ENCODE measurements around the gene ABCF3.

ABCF3 gene

DNA sequence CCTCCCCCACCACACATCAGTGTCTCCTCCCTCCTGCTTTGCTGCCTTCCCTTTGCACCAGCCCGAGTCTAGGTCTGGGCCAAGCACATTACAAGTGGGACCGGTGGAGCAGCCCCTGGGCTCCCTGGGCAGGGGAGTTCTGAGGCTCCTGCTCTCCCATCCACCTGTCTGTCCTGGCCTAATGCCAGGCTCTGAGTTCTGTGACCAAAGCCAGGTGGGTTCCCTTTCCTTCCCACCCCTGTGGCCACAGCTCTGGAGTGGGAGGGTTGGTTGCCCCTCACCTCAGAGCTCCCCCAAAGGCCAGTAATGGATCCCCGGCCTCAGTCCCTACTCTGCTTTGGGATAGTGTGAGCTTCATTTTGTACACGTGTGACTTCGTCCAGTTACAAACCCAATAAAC, 2.3 kb upstream of the ABCF3 start:
- TF ChIP-seq TAF1 (IDR thresholded peaks at IDR 0.05; ENCODE audit: low read depth, low read length): no peak
- no peak for TF ChIP-seq SPI1 (IDR thresholded peaks at IDR 0.05; ENCODE audit: low read depth, low read length)
- no peak for TF ChIP-seq POLR2A (IDR thresholded peaks at IDR 0.05; ENCODE audit: low read depth, low read length)
- FAIRE-seq: no peak
- no peak for DNase-seq (ENCODE audit: insufficient read length, low spot score)

DNA sequence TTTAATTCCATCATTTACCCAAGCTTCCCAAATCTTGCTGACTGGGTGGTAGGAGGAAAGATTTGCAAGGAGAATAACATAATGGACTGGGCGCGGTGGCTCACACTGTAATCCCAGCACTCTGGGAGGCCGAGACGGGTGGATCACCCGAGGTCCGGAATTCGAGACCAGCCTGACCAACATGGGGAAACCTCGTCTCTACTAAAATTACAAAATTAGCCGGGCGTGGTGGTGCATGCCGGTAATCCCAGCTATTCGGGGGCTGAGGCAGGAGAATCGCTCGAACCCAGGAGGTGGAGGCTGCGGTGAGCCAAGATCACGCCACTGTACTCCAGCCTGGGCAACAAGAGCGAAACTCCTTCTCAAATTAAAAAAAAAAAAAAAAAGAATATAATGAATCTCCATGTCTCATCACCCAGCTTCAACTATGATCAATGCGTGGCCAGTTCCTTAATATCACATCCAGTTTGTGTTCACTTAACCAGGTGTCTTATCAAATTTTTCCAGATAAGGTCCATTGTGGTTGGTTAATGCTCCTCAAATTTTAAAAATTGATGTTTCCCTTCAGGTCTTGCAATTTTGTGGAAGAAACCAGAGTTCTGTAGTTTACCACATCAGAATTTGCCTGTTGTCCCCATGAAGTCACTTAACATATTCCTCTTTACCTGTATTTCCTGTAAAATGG, 1.3 kb upstream of the ABCF3 start:
- no peak for DNase-seq (ENCODE audit: insufficient read length, low spot score)
- TF ChIP-seq POLR2A (IDR thresholded peaks at IDR 0.05; ENCODE audit: low read depth, low read length) (no peak), POLR2AphosphoS5 (IDR thresholded peaks at IDR 0.05; ENCODE audit: low read depth, low read length) (no peak), SPI1 (IDR thresholded peaks at IDR 0.05; ENCODE audit: low read depth, low read length) (no peak), POU2F2 (IDR thresholded peaks at IDR 0.05; ENCODE audit: low read depth, low read length) (no peak), TAF1 (IDR thresholded peaks at IDR 0.05; ENCODE audit: low read depth, low read length) (no peak), PAX5 (IDR thresholded peaks at IDR 0.05; ENCODE audit: insufficient read depth, low read length, severe bottlenecking) (no peak)
- no peak for FAIRE-seq

- TF ChIP-seq POLR2A (IDR thresholded peaks at IDR 0.05; ENCODE audit: low read depth, low read length) (0 out of 2 replicates have a peak, but pooled peaks have one; percentile 47), POLR2AphosphoS5 (IDR thresholded peaks at IDR 0.05; ENCODE audit: low read depth, low read length) (peak; percentile 71), SPI1 (IDR thresholded peaks at IDR 0.05; ENCODE audit: low read depth, low read length) (no peak)
- FAIRE-seq (peak; percentile 98), DNase-seq (ENCODE audit: insufficient read length, low spot score) (peak; percentile 98)
Observed at GRCh38 chr3:184185461-184186183, 377 bp upstream of the ABCF3 start.

GRCh38 chr3:184186902-184187207, 856 bp downstream of the ABCF3 start:
- FAIRE-seq (no peak), DNase-seq (ENCODE audit: insufficient read length, low spot score) (no peak)
- TF ChIP-seq POLR2A (IDR thresholded peaks at IDR 0.05; ENCODE audit: low read depth, low read length) (no peak), POU2F2 (IDR thresholded peaks at IDR 0.05; ENCODE audit: low read depth, low read length) (no peak), POLR2AphosphoS5 (IDR thresholded peaks at IDR 0.05; ENCODE audit: low read depth, low read length) (no peak), SPI1 (IDR thresholded peaks at IDR 0.05; ENCODE audit: low read depth, low read length) (no peak), PAX5 (IDR thresholded peaks at IDR 0.05; ENCODE audit: insufficient read depth, low read length, severe bottlenecking) (no peak), TAF1 (IDR thresholded peaks at IDR 0.05; ENCODE audit: low read depth, low read length) (no peak)

GRCh38 chr3:184188080-184188479, 2.1 kb downstream of the ABCF3 start:
- DNase-seq (ENCODE audit: insufficient read length, low spot score): no peak
- TF ChIP-seq POLR2AphosphoS5 (IDR thresholded peaks at IDR 0.05; ENCODE audit: low read depth, low read length) (no peak), SPI1 (IDR thresholded peaks at IDR 0.05; ENCODE audit: low read depth, low read length) (no peak), TAF1 (IDR thresholded peaks at IDR 0.05; ENCODE audit: low read depth, low read length) (no peak), POU2F2 (IDR thresholded peaks at IDR 0.05; ENCODE audit: low read depth, low read length) (no peak), POLR2A (IDR thresholded peaks at IDR 0.05; ENCODE audit: low read depth, low read length) (no peak), PAX5 (IDR thresholded peaks at IDR 0.05; ENCODE audit: insufficient read depth, low read length, severe bottlenecking) (no peak)
- no peak for FAIRE-seq

DNA sequence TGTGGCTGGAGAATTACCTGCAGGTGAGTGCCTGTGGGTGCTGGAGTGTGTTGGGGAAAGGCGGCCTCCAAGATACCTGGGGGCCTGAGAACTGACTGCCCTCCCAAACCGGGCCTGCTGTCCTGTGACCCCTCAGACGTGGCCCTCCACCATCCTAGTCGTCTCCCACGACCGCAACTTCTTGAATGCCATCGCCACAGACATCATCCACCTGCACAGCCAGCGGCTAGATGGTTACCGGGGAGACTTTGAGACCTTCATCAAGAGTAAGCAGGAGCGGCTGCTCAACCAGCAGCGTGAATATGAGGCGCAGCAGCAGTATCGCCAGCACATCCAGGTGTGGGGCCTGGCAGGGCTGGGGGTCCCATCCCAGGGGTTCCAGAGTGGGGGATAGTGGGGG, 3.4 kb downstream of the ABCF3 start:
- DNase-seq (ENCODE audit: insufficient read length, low spot score) (no peak), FAIRE-seq (no peak)
- TF ChIP-seq POU2F2 (IDR thresholded peaks at IDR 0.05; ENCODE audit: low read depth, low read length) (no peak), POLR2A (IDR thresholded peaks at IDR 0.05; ENCODE audit: low read depth, low read length) (no peak), PAX5 (IDR thresholded peaks at IDR 0.05; ENCODE audit: insufficient read depth, low read length, severe bottlenecking) (no peak), TAF1 (IDR thresholded peaks at IDR 0.05; ENCODE audit: low read depth, low read length) (no peak), POLR2AphosphoS5 (IDR thresholded peaks at IDR 0.05; ENCODE audit: low read depth, low read length) (no peak), SPI1 (IDR thresholded peaks at IDR 0.05; ENCODE audit: low read depth, low read length) (no peak)

DNA sequence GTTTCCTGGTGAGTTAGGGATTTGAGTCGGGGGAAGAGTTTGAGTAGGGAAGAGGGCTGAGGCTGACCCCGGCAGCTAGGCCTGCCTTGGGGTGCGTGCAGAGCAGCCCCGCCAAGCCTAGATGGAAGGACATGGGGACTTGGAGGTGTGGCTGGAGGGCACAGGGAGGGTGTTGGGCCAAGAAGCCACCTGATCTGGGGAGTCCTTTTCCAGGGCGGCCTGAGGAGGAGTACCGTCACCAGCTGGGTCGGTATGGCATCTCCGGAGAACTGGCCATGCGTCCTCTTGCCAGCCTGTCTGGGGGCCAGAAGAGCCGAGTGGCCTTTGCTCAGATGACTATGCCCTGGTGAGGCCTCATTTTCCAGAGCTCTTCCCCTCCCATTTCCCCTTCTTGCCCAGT, 6.9 kb downstream of the ABCF3 start:
- FAIRE-seq (no peak), DNase-seq (ENCODE audit: insufficient read length, low spot score) (no peak)
- no peak for TF ChIP-seq POLR2A (IDR thresholded peaks at IDR 0.05; ENCODE audit: low read depth, low read length)

- no peak for DNase-seq (ENCODE audit: insufficient read length, low spot score)
- no peak for TF ChIP-seq POLR2A (IDR thresholded peaks at IDR 0.05; ENCODE audit: low read depth, low read length)
- FAIRE-seq: no peak
Observed at GRCh38 chr3:184193991-184194539, 8.1 kb downstream of the ABCF3 start.

DNA sequence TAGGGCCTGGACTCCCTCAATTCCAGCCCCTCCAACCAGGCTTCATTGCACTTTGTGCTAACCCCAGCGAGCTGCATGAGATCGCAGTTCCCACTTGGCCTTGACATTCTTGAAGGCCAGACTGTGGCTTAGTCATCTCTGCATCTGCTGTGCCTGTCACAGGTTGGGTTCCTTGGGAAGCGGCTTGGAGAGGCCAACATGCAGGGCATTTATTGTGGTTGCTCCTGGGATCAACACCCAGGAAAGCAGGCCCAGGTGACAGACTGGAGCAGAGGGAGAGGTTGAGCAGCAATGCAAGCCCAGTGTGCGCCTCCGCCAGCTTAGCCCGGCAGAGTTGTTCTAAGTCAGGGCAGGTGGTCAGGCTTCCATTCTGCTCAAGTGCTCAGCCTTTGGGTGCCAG, 10.5 kb downstream of the ABCF3 start:
- DNase-seq (ENCODE audit: insufficient read length, low spot score) (no peak), FAIRE-seq (no peak)
- TF ChIP-seq SPI1 (IDR thresholded peaks at IDR 0.05; ENCODE audit: low read depth, low read length) (no peak), POLR2A (IDR thresholded peaks at IDR 0.05; ENCODE audit: low read depth, low read length) (no peak), POLR2AphosphoS5 (IDR thresholded peaks at IDR 0.05; ENCODE audit: low read depth, low read length) (no peak), PAX5 (IDR thresholded peaks at IDR 0.05; ENCODE audit: insufficient read depth, low read length, severe bottlenecking) (no peak), TAF1 (IDR thresholded peaks at IDR 0.05; ENCODE audit: low read depth, low read length) (no peak), POU2F2 (IDR thresholded peaks at IDR 0.05; ENCODE audit: low read depth, low read length) (no peak)

- no peak for FAIRE-seq
- DNase-seq (ENCODE audit: insufficient read length, low spot score): no peak
- TF ChIP-seq SPI1 (IDR thresholded peaks at IDR 0.05; ENCODE audit: low read depth, low read length) (no peak), POLR2AphosphoS5 (IDR thresholded peaks at IDR 0.05; ENCODE audit: low read depth, low read length) (no peak), POU2F2 (IDR thresholded peaks at IDR 0.05; ENCODE audit: low read depth, low read length) (no peak), POLR2A (IDR thresholded peaks at IDR 0.05; ENCODE audit: low read depth, low read length) (no peak), TAF1 (IDR thresholded peaks at IDR 0.05; ENCODE audit: low read depth, low read length) (no peak)
Observed at GRCh38 chr3:184198509-184198908, 12.5 kb downstream of the ABCF3 start.

All from GM12891 (cell line).